Measurements from ENCODE around the gene DLGAP1. TPM values are rescaled to one million over a fixed set of nuclear protein-coding genes. Genes with fewer than 3 reads are reported as not detected.

Gene DLGAP1
- total and polyA plus RNA-seq, 2 of the 13 experiments (the other 11 are each of a cell fraction or from before 2014, with no cell fraction given) = 0.01 TPM; not detected in 1

DNA sequence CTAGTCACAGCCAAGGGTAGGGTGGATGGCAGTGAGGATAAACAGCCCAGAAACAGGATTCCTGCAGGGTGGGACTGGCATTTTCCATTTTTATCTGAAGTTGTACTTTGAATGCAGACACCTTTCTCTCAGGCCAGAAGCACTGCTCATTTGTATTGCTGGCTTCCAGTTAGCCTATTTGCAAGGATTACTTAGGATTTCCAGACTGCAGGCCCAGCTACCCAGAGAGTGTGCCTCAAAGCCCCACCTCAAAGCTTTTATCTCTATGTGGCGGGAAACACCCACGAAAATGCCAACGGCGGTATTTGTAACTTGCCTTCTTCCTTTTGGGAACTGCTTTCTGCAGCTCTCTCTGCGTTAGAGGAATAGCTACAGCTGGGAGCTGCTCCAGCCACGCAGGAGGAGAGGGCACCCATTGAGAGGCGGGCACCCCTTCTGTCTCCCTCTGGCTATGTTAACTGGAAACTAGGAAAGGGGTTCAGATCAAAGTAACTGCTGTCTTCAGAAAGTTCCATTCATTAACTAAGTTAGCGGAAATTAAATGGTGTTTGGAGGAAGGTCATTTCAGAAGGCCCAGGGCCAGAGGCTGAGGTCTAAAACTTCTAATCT lies 860.2 kb downstream of the DLGAP1 start (continued):
- TF ChIP-seq, protein P1, sequence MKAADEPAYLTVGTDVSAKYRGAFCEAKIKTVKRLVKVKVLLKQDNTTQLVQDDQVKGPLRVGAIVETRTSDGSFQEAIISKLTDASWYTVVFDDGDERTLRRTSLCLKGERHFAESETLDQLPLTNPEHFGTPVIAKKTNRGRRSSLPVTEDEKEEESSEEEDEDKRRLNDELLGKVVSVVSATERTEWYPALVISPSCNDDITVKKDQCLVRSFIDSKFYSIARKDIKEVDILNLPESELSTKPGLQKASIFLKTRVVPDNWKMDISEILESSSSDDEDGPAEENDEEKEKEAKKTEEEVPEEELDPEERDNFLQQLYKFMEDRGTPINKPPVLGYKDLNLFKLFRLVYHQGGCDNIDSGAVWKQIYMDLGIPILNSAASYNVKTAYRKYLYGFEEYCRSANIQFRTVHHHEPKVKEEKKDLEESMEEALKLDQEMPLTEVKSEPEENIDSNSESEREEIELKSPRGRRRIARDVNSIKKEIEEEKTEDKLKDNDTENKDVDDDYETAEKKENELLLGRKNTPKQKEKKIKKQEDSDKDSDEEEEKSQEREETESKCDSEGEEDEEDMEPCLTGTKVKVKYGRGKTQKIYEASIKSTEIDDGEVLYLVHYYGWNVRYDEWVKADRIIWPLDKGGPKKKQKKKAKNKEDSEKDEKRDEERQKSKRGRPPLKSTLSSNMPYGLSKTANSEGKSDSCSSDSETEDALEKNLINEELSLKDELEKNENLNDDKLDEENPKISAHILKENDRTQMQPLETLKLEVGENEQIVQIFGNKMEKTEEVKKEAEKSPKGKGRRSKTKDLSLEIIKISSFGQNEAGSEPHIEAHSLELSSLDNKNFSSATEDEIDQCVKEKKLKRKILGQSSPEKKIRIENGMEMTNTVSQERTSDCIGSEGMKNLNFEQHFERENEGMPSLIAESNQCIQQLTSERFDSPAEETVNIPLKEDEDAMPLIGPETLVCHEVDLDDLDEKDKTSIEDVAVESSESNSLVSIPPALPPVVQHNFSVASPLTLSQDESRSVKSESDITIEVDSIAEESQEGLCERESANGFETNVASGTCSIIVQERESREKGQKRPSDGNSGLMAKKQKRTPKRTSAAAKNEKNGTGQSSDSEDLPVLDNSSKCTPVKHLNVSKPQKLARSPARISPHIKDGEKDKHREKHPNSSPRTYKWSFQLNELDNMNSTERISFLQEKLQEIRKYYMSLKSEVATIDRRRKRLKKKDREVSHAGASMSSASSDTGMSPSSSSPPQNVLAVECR (CRISPR knock-in tag; IDR thresholded peaks at IDR 0.05; ENCODE audit: borderline replicate concordance) = 0 out of 2 replicates have a peak, but pooled peaks have one; percentile 5

DNA sequence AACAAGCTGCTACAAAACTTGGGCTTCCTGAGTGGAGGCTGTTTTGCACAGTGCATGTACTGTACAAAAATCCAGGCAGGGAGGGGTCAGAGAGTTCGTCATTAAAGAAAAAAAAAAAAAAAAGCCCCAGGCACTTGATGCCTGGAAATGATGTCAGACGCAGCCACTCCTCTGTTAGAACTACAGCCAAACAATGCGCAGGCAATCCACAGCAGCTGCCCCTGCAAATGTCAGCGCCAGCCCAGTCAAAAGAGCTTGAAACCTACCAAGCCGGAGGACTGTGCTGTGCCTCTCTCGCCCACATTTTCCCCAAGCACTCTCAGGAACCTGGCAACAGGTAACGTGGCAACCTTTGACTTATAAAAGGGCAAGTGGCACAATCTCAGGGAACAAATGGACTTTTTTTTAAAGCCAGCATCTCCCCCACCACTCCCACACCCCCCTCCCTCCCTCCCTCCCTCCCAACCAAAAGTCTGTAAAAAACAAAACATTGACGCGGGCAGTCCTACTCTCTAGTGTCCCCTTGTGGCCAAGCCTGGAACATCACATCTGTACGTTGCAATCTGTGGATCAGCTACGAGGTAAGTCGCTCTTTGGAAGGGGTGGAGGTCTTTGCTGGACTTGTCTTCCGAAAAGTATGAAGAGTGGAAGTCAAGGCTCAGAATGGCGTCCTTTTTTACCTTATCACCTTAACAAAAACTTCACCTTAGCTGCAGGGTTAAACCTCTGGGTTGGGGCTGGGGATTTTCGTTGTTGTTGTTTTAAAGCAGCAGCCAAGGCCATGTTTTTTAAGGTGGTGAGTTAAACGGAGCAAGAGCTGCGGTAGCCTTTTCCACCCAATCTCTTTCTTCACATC lies 861.0 kb downstream of the DLGAP1 start:
- Histone ChIP-seq H2AFZ (ENCODE audit: low read length) (no peak overlapping the region), H3K27ac (ENCODE audit: extremely low read length, insufficient read depth, low read length) (peak overlapping the region; percentile 96), H3K4me1 (ENCODE audit: insufficient read depth, low read length) (peaks cover 75% of the 10 kb centered on the region), H3K36me3 (replicated peaks in 1 of 2; ENCODE audit: control insufficient read depth in 1 of 2, insufficient read depth in 2 of 2, low read length in 2 of 2) (peaks cover 0 to 6% of the 10 kb centered on the region in 2 experiments; a peak in 2 of 5 replicates), H3K27me3 (ENCODE audit: control insufficient read depth in 1 of 2, insufficient read depth in 2 of 2, low read length in 2 of 2) (no peaks in the 10 kb centered on the region; a peak in 1 of 5 replicates), H3K4me2 (ENCODE audit: low read depth, low read length) (peak overlapping the region; percentile 95), H3K4me3 (replicated peaks in 1 of 3; ENCODE audit: insufficient read depth in 1 of 3, low read depth in 2 of 3, low read length in 3 of 3) (peak overlapping the region; percentile 73 to 94 (median 78)), H3K9ac (ENCODE audit: insufficient read depth, low read depth, low read length) (peak overlapping the region; percentile 96), H4K20me1 (ENCODE audit: insufficient read depth, low read length) (no peaks in the 10 kb centered on the region), H3K9me3 (ENCODE audit: low read length) (no peaks in the 10 kb centered on the region), H3K79me2 (ENCODE audit: insufficient read depth, low read length) (peaks cover 33% of the 10 kb centered on the region)
- FAIRE-seq (peak; percentile 83), DNase-seq (ENCODE audit: low spot score) (peak; percentile 96), ATAC-seq (peak; percentile 80)
- WGBS (ENCODE audit: low lambda C conversion rate) = 0% methylated on average over 17 of the region's 17 CpGs
- ChIA-PET CTCF (ENCODE audit: low intra/inter-chr PET ratio, low total read pairs) (interaction anchor here (0.7 to 3.7 kb wide), 3 partner anchors 8 to 72 kb away, joined by 3 to 20 read pairs (median 5); no protein-coding TSS in a partner anchor), POLR2A (interaction anchor here (0.7 to 11.2 kb wide), 21 partner anchors 9 to 1643 kb away, joined by 3 to 271 read pairs (median 12); partner anchors contain the start of genes MYL12A, MYL12B and TGIF1)
- BruUV-seq (replicated peaks) = no TSS peak
- in situ Hi-C loops (cut with HindIII; ENCODE audit: extremely low pct_ligation_motif_present, low pct_unique_long_range_greater_than_20kb) (loop anchor here (5.0 kb wide), 3 partner anchors 73 to 312 kb away; partner anchors contain the start of gene TGIF1), intact Hi-C loops (cut with micrococcal nuclease; ENCODE audit: unreplicated experiment) (loop anchor here (1.0 to 2.0 kb wide), 3 partner anchors 72 to 313 kb away; no protein-coding TSS in a partner anchor)
- TF ChIP-seq ZSCAN12 (CRISPR knock-in tag; IDR thresholded peaks at IDR 0.05) (no peak), FOSL2 (CRISPR knock-in tag; IDR thresholded peaks at IDR 0.05) (no peak; the same call in 1 of the 2 replicates), ZNF234 (CRISPR knock-in tag; conservative IDR thresholded peaks at IDR 0.05) (no peak), ZNF251 (CRISPR knock-in tag; IDR thresholded peaks at IDR 0.05) (no peak), MIER3 (CRISPR knock-in tag; IDR thresholded peaks at IDR 0.05; ENCODE audit: borderline replicate concordance) (0 out of 2 replicates have a peak, but pooled peaks have one; percentile 13), DDIT3 (CRISPR knock-in tag; IDR thresholded peaks at IDR 0.05) (no peak), SOX13 (IDR thresholded peaks at IDR 0.05) (no peak), SOX13 (CRISPR knock-in tag; conservative IDR thresholded peaks at IDR 0.05 in 1 of 2, IDR thresholded peaks at IDR 0.05 in 1 of 2) (peak in 1 of 2 experiments; percentile 61; a peak in 2 of 4 replicates), ZNF253 (CRISPR knock-in tag; IDR thresholded peaks at IDR 0.05; ENCODE audit: borderline replicate concordance) (no peak), KLF15 (CRISPR knock-in tag; IDR thresholded peaks at IDR 0.05; ENCODE audit: borderline replicate concordance) (no peak), ZSCAN21 (CRISPR knock-in tag; IDR thresholded peaks at IDR 0.05; ENCODE audit: borderline replicate concordance) (no peak)
- TF ChIP-seq, protein P2, sequence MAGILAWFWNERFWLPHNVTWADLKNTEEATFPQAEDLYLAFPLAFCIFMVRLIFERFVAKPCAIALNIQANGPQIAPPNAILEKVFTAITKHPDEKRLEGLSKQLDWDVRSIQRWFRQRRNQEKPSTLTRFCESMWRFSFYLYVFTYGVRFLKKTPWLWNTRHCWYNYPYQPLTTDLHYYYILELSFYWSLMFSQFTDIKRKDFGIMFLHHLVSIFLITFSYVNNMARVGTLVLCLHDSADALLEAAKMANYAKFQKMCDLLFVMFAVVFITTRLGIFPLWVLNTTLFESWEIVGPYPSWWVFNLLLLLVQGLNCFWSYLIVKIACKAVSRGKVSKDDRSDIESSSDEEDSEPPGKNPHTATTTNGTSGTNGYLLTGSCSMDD (CRISPR knock-in tag; IDR thresholded peaks at IDR 0.05) = no peak

Measured in HepG2 (cell line).